Stimulated activated CD8-positive, alpha-beta memory T cell treated with anti-CD3 and anti-CD28 coated beads, Interleukin-7, amount 100 ng/mL, for 24 hours (primary cell): ENCODE data around the gene UBTD1.
"Not testable (repeated sequence)": the region's sequence is repeated elsewhere in the genome, so short reads cannot be mapped to it uniquely, and the experiment has no call there.

Experiments used
- DNase-seq: peaks from one replicate; pipeline ENCODE4 v3.0.0-alpha.2; 2020; ENCODE audit warnings: low read depth

UBTD1 gene

GRCh38 chr10:97538839-97539238, 40.1 kb downstream of the UBTD1 start:
- DNase-seq: no peak

- DNase-seq: no peak
These were observed 40.9 kb downstream of the UBTD1 start for GRCh38 chr10:97539523-97540200.

- DNase-seq: no peak
These were observed 42.2 kb downstream of the UBTD1 start for GRCh38 chr10:97540669-97541500.

- DNase-seq: no peak
These were observed 43.7 kb downstream of the UBTD1 start for GRCh38 chr10:97542169-97543024.

GRCh38 chr10:97543025-97543546, 44.4 kb downstream of the UBTD1 start:
- DNase-seq: peak; percentile 15

- DNase-seq: no peak
These were observed 47.9 kb downstream of the UBTD1 start for GRCh38 chr10:97546456-97547270.

GRCh38 chr10:97547271-97547600, 48.5 kb downstream of the UBTD1 start:
- no peak for DNase-seq

GRCh38 chr10:97547962-97548361, 49.2 kb downstream of the UBTD1 start:
- DNase-seq: no peak

GRCh38 chr10:97548828-97549455, 50.2 kb downstream of the UBTD1 start:
- DNase-seq: no peak

GRCh38 chr10:97549587-97550322, 51.0 kb downstream of the UBTD1 start:
- DNase-seq: no peak

- DNase-seq: no peak
These were observed 51.8 kb downstream of the UBTD1 start for GRCh38 chr10:97550336-97551149.

- DNase-seq: no peak
These were observed 52.5 kb downstream of the UBTD1 start for GRCh38 chr10:97551271-97551670.

GRCh38 chr10:97553575-97554031, 54.9 kb downstream of the UBTD1 start:
- peak; percentile 31 for DNase-seq

- DNase-seq: not testable (repeated sequence)
These were observed 55.6 kb downstream of the UBTD1 start for GRCh38 chr10:97554336-97554735.

GRCh38 chr10:97555541-97555940, 56.8 kb downstream of the UBTD1 start:
- DNase-seq: not testable (repeated sequence)

GRCh38 chr10:97560731-97561381, 62.1 kb downstream of the UBTD1 start:
- not testable (repeated sequence) for DNase-seq

GRCh38 chr10:97561386-97562077, 62.8 kb downstream of the UBTD1 start:
- DNase-seq: not testable (repeated sequence)

- not testable (repeated sequence) for DNase-seq
These were observed 63.6 kb downstream of the UBTD1 start for GRCh38 chr10:97562329-97562728.
